CD4-positive, alpha-beta T cell treated with Interleukin-1 beta for 1 hour (primary cell): ENCODE measurements around the gene DDX54.

Experiments
- DNase-seq, 2 donors: peaks; one replicate each; pipeline ENCODE4 v3.0.0-alpha.2; 2020 to 2022

The DDX54 gene

DNA sequence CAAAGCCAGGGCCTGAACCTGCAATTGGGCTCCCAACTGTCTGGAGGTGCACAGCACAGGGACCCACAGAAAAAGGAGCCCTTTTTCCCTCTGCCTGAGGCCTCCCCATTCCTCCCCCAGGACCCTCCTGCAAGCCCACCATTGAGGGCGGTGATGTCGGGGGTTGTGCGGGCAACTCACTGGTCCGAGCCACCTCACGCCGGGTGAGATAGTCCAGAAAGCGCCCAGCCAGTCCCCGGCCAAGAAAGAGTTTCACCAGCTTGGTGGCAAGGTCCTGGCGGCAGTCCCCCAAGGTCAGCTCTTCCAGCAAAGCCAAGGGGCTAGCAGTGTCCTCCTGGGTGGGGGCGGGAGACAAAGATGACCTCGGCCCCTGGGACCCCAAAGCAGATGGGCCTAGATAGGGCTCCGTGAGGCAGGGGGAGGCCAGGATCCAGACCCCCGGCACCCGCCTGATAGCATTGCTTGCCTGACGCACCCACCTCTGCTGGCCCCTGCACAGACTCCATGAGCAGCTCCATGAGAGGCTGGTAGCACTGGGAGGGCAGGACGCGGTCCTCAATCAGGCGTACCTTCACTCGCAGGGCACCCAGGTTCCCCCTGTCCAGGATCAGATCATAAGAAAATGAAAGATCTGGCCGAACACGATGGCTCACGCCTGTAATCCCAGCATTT is 69.7 kb downstream of the DDX54 start:
- DNase-seq: no peak

DNA sequence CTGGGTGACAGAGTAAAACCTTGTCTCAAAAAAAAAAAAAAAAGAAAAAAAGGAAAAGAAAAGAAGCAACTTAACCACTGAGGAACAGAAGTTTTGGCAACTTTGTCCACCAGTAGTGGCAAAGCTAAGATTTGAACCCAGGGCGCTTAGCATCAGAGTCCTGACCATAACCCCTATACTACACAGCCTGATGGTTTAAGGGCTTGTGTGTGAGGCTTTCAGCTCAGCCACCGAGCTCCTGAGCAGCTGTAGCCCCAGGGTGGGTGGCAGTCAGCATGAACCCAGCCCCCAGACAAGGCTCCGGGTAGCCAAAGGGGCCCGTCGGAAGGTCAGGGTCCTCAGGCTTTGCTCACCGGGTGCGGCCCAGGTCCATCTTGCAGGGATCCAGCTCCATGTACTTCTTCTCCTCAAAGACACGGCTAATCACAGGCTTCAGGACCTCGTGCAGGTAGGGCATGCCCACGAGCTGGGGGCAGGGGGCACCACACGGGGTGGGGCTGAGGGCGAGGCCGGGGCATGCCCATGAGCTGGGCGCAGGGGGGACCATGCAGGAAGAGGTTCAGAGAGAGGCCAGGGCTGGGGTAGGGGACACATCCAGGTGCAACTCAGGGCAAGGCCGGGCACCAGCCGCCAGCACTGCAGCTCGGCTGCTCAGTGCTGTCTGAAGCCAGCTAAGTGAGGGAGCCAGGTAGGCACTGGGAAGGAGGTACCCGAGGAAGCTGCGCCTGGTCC is 70.7 kb downstream of the DDX54 start:
- DNase-seq: no peak

DNA sequence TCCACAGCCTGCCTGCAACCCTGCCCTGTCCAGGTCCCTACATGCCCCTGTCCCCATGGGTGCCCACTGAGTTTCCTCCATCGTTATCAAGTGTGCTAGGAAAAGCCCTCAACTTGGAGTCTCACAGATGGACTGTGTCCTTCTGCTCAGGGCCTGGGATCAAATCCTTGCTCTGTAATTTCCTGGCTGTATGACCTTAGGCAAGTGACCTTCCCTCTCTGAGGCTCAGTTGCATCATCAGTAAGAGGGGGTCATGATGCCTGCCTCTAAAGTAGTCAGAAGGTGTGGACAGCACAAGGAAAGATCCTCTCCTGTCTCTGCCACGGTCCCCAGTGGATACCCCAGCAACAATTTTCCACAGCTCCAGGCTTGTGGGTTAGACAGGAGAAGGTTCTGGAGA is 71.9 kb downstream of the DDX54 start:
- no peak for DNase-seq

DNA sequence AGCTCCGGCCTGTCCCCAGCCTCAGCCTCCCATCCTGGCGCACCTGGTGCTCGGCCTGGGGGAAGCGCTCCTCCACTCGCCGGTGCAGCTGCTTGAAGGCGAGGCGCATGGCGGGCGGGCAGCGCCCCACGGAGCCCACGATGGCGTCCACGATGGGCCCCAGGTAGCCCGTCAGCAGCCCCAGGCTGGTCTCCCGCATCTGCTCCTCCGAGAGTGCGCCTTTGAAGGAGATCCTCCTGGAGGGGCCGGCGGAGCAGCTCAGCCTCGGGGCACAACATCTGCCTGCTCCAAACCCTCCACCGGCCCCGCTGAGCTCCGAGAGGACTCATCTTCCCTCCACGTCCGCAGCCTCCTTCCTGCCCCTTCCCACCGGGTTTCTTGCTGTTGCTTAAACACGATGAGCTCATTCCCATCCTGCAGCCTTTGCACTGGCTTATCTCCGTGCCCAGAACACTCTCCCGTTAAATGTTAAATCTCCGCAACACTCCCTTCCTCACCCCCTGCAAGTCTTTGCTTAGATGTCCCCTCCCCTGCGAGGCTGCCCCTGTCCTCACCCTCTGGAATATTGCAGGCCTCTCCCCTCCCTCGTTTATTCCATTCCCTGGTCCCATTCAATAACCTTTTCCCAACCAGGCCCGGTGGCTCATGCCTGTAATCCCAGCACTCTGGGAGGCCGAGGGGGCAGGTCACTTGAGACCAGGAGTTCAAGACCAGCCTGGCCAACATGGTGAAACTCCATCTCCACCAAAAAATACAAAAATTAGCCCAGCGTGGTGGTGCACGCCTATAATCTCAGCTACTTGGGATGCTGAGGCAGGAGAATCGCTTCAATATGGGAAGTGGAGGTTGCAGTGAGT is 73.0 kb downstream of the DDX54 start:
- no peak for DNase-seq

DNA sequence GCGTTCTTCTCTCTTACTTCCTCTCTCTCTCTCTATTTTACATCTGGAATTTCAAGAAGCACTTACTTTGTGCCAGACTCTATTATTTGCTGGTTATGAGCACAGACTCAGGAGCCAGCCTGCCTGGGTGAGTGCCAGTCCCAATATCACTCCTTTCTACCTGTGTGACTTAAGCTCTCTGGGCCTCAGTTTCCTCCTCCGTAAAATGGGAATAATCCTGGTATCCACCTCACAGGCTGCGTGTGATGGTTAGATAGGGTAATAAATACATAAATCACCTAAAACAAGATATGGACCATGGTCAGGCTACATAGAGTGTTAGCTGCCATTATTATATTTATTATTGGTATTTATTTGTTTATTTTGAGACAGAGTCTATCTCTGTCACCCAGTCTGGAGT is 74.0 kb downstream of the DDX54 start:
- no peak for DNase-seq

DNA sequence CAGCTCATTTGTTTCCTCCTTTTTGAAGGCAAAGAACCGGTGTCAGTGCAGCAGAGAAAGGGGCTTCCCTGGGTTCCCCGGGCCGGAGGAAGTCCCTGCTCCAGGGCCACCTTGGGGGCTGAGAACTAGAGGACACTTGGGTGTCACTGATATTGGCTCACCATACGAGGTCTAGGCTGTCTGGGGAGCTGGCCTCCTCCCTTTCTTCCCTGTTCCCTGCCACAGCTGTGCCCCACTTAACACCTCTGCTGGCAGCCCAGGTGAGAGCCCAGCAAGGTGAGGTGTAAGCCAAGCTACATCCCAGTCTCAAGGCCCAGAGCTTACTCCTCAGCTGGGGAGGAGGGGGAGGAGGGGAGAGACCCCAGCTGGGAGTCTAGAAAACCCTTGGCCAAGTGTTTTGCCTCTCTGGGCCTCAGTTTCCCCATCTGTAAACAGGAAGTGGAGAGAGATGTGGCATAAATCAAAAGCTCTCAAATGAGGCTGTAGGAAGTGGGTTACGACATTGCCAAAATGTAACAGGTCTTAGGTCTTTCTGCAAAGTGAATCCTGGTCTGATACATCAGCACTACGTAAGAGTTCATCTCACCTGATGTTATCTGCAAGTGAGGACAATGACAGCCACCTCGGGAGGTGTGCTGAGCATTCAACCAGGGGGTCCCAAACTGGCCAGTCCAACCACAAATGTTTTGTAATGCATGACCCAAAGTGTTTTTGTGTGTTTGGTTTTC is 75.2 kb downstream of the DDX54 start:
- DNase-seq: no peak

DNA sequence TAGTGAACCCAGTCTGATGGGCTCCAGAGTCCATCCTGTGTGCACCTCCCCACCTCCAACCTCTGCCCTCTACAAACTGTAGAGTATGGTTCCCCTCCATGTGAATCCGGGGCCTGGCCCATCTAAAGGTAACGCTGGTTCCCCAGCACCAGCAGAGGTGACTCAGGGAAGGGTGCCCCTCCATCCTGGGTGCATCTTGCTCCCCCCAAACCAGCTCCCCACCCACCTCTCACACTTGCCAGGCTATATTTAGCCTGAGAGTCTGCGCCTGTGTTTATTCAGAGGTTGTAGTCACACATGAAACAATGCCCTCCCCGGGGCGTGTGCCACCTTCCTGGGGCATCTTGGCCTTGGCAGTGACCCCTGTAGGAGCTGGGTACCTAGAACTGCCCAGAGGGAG is 75.9 kb downstream of the DDX54 start:
- DNase-seq: no peak

DNA sequence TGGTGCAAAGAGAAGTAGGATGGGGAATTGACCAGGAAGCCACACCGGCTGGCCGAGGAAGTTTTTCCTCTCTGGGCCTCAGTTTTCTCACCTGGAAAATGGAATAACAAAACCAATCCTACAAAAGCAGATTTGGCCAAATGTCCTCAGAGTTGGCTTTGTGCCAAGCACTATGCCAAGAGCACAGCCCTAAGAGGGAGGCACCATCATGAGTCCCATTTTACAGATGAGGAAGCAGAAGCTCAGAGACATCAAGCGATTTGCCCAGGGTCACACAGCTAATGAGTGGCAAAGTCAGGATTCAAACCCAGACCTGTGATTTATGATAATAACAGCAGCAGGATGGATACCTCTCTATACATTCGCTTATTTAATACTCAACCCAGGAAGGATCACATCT is 77.0 kb downstream of the DDX54 start:
- DNase-seq: no peak
